PC-9 (cell line): ENCODE data around the gene RALB.

Experiments
- CTCF ChIP-seq: fragments of 200-600 bp; sonication (generic); conservative IDR thresholded peaks from 2 replicates; pipeline ENCODE4 v1.6.1; 2017; ENCODE audit warnings: mixed run types, antibody characterized with exemption, mild to moderate bottlenecking, moderate library complexity
- EZH2 ChIP-seq: fragments of 200-600 bp; sonication (generic); IDR thresholded peaks from 2 replicates; pipeline ENCODE4 v1.8.0; 2017; ENCODE audit warnings: antibody characterized with exemption, low read depth

- no peak for TF ChIP-seq CTCF
- TF ChIP-seq EZH2 = no peak
Measured at GRCh38 chr2:120219291-120219690, 33.4 kb upstream of the RALB start.
